Stimulated activated memory B cell treated with anti-CD40 and anti-IgM and Interleukin-4, amounts not matched to agents 10 μg/mL and 1 μg/mL and 100 μg/mL, for 72 hours (primary cell): Measurements from ENCODE around the gene EPB41L5.

ENCODE experiments used
- ATAC-seq: fragments of 150-1000 bp; cut with Tn5 transposase; 2 replicates; pipeline ENCODE4 v1.10.0; 2021
- H3K27ac Mint-ChIP-seq: one replicate; pipeline ENCODE4 v1.8.0; 2022; ENCODE audit warnings: mild to moderate bottlenecking, mixed read lengths
- H3K27me3 Mint-ChIP-seq: one replicate; pipeline ENCODE4 v1.8.0; 2022; ENCODE audit warnings: mixed read lengths
- H3K36me3 Mint-ChIP-seq: one replicate; pipeline ENCODE4 v1.8.0; 2022; ENCODE audit warnings: mixed read lengths
- H3K4me1 Mint-ChIP-seq: one replicate; pipeline ENCODE4 v1.8.0; 2022; ENCODE audit warnings: mixed read lengths
- H3K4me3 Mint-ChIP-seq: one replicate; pipeline ENCODE4 v1.8.0; 2022; ENCODE audit warnings: mild to moderate bottlenecking, moderate library complexity, mixed read lengths
- H3K9me3 Mint-ChIP-seq: one replicate; pipeline ENCODE4 v1.8.0; 2022; ENCODE audit warnings: mixed read lengths

EPB41L5 gene

DNA sequence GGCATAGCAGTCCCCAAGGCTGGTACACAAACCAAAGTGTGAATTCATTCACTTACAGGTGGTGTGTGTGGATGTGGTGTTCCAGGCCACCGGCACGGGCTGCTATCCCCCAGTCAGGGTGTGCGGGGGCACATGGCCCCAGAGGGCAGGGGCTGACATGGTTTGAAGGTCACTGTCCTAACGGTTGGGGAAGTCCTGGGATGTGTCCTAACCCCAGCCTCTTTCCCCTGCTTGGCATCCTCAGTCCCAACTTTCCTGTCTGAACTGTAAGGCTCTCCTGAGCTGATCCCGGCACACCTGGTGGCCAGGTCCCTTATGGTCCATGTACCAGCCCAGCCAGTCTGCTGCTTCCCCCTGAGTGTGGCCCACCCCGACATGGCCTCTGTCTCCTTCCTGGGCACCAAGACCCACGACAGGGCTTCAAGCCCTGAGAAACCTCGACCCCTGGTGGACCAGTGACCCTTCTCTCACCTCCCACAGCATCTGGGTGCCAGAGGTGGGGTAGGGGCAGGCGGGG is 212.7 kb downstream of the EPB41L5 start:
- H3K9me3 Mint-ChIP-seq, result no peaks in the 10 kb centered on the region
- no peak overlapping the region for H3K27ac Mint-ChIP-seq
- no peak for ATAC-seq
- H3K36me3 Mint-ChIP-seq, result peaks cover 21% of the 10 kb centered on the region
- no peak overlapping the region for H3K4me3 Mint-ChIP-seq
- peaks cover 65% of the 10 kb centered on the region for H3K4me1 Mint-ChIP-seq
- H3K27me3 Mint-ChIP-seq, result no peaks in the 10 kb centered on the region

- Mint-ChIP-seq H3K4me3 (no peak overlapping the region), H3K27me3 (no peaks in the 10 kb centered on the region), H3K36me3 (peaks cover 14% of the 10 kb centered on the region), H3K9me3 (no peaks in the 10 kb centered on the region), H3K27ac (peak overlapping the region; percentile 57), H3K4me1 (peaks cover 65% of the 10 kb centered on the region)
- no peak for ATAC-seq
Observed at GRCh38 chr2:120226316-120226715, 213.4 kb downstream of the EPB41L5 start.

GRCh38 chr2:120227111-120227991 is 214.5 kb downstream of the EPB41L5 start:
- Mint-ChIP-seq H3K4me3 (no peak overlapping the region), H3K27me3 (no peaks in the 10 kb centered on the region), H3K27ac (peak overlapping the region; percentile 57), H3K36me3 (peaks cover 3% of the 10 kb centered on the region), H3K9me3 (no peaks in the 10 kb centered on the region), H3K4me1 (peaks cover 62% of the 10 kb centered on the region)
- ATAC-seq, result no peak

- Mint-ChIP-seq H3K4me1 (peaks cover 68% of the 10 kb centered on the region), H3K9me3 (no peaks in the 10 kb centered on the region), H3K4me3 (no peak overlapping the region), H3K36me3 (no peaks in the 10 kb centered on the region), H3K27me3 (no peaks in the 10 kb centered on the region), H3K27ac (peak overlapping the region; percentile 57)
- ATAC-seq, result no peak
Observed at GRCh38 chr2:120228503-120228902, 215.6 kb downstream of the EPB41L5 start.
